Left hindlimb (tissue), 1 donor: ENCODE results near the gene ZNF581.

Experiments used
- DNase-seq: peaks from one replicate; pipeline ENCODE4 v3.0.0-alpha.2; 2018

Gene ZNF581

DNA sequence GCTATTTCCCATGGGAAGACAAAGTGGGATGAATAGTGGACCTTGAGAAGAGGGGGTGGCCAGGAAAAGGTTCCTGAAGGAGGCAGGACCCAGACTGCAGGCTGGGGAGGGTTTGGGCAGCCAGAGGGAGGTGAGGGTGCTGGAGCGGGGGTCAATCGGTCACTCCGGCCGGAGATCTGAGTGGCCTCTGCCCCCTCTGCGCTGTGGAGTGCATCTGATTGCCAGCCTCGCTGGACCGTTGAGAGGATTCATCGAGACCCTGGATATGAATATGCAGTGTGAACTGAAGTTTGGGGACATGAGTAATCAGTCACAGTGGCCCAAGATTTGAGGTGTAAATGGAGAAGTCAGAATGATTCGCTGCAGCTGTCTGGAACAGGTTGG is 8.1 kb upstream of the ZNF581 start:
- no peak for DNase-seq

DNA sequence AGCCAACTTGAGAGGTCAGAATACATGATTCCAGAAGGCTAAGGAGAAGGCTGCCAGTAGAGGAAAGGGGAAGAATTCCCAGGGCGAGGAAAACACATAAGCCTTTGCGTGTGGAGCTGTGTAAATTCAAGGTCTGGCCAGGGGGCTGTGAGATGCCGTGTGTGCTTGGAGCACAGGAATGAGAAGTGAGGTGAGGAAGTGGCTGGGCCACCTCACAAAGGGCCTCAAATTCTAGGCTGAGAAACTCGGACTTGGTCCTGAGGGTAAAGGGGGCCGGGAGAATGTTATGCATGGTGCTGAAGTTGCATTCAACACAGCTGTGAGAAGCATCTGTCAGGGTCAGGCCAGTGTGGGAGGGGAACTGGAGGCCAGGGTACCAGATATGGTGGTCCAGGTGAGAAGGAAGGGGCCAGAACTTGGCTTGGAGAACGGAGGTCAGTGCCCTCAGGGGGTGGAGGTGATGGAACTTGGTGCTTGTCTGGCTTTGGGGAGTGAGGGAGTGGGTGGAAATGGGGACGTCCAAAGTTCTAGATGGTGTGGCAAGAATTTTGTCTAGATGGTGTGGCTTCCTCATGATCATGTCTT is 7.5 kb upstream of the ZNF581 start:
- no peak for DNase-seq

DNA sequence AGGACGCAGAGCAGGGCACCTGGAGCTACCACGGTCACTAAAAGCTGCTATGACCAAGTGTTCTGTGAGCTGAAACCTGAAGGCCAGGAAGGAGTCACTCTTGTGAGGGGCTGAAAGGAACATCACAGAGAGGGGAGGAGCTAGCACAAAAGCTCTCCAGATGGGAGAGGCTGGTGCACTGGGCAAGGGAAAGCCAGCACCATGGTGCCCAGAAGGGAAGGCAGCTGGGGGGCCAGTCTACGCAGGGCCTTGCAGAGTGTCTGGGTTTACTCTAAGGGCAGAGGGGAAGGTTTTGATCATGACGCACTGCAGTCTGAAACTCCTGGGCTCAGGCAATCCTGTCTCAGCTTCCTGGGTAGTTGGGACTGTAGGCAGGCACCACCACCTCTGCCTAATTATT is 6.7 kb upstream of the ZNF581 start:
- DNase-seq: peak; percentile 15

DNA sequence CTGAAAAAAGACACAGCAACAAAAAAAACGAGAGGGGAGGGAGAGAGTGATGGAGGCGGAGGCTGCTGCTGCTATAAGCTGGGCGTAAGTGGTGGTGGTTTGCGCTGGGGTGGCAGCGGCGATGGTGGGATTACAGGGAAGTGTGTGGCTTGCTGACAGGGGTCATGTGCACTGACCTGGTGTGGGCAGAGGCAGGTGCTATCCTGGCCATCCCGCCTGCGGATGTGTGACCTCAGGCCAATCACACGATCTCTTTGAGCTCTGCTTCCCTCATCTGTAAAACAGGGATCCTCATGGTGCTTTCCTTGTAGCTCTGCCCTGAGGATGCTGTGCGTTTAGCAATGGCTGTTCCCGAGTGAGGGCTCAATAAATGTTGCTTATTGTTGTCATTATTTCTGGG is 5.9 kb upstream of the ZNF581 start:
- DNase-seq: no peak

DNA sequence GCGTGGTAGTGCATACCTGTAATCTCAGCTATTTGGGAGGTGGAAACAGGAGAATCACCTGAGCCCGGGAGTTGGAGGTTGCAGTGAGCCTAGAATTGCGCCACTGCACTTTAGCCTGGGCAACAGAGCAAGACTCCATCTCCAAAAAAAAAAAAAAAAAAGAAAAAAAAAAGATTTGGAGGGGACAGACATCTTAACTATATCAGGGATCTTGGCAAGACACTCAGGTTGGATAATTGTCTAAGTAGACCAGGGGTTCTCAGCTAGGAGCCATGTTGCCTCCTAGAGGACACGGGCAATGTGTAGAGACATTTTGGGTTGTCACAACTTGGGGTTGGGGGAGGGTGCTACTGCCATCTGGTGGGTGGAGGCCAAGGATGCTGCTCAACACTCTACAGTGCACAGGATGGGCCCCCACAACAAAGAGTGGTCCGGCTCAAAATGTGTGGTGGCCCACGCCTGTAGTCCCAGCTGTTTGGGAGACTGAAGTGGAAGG is 4.5 kb upstream of the ZNF581 start:
- no peak for DNase-seq

DNA sequence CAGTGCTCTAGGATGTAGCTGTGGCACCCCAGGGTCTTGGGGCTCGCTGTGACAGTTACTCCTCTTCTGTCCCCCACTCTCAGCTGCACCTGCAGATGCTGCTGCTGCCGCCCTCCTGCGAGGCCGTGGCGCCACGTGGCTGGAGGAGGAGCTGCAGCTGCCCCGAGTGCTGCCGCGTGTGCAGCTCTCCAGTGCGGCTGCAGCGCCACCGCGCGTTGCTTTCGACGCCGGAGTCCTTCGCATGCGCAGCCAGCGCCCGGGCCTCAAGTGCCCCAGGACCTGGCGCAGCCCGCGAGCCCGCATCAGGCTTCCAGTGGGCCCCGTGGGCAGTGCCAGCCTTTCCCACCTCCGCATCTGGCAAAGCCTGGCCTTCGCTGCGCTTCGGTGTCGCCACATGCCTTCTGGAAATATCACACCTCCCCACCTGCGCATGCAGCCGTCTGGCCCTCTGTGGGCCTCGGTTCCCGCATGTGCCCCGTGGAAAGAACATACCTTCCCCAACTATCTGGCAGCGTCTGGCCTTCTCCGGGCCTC is 3.3 kb upstream of the ZNF581 start:
- DNase-seq: peak; percentile 85

DNA sequence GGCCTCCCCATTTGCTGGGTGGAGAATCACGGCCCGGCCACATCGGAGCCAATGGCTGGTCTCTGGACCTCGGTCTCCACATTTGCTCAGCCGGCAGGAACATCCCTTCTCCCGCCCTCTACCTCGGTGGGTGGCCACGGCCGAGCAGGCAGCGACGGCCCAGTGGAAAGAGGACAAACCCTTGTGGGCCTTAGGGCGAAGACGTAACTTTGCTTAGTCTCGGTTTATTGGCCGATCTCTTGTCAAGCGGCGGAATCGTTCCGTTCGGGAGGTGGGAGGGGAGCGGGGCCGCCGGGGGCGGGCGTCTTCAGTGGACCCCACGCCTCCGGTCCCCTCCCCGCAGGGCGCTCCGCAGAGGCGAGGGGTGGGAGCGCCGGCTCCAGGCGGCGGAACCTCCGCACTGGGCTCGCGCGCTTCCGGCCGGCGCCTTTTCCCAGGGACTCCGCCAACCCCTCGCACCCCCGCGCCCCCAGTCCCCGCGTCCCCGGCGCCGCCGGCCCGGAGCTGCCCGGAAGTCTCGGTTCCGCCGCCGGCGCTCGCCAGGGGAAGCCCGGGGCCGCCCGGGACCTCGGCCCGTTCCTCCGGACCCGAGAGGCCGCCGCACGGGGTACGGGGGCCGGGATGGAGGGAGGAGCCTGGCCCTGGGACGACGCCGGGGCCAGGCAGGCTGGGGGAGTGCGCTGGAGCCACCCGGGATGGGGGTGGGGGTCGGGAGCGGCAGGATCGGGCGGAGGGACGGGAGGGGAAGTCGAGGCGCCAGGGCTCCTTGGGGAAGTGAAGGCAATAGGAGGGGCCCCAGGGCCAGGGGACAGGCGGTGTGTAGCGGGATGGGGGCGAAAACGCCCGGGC is 2.6 kb upstream of the ZNF581 start, which contains the start of gene ZNF580:
ZNF580 (plus strand) TSS at position 426 of the 849 bp plus-strand sequence. CDS start 1,507 bp downstream, outside the sequence.
- peak; percentile 89 for DNase-seq

DNA sequence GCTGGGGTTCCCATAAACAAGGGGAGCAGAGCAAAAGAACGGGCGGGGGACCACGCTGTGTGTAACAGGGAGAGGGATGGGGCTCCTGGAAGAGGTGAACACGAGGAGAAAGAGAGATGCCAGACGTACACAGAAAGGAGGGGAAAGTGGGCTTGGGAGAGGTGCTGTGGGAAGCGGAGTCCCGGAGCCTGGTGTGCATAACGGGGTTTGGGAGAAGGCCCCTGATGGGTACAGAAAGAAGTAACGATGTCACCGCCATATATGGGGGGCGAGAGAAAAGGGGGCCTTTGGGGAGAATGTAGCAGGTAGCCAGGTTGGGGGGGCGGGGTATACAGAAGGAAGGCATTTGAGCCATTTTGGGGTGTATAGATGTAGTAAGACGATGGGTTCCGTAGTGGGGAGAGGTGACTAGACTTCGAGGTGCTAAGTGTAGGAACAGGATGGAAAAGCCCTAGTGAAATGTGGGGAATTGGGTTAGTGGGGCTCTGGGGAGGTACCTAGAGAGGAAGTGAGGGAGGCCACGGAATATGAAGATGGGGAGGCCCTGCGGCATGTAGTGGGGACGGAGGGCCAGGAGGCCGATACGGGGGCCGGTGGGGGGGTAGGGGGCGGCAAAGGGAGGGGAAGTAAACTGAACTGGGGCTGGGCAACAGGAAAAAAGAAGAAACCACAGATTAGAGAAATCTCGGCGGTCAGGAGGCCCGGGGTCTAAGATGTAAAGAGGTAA is 1.9 kb upstream of the ZNF581 start:
- peak; percentile 56 for DNase-seq

DNA sequence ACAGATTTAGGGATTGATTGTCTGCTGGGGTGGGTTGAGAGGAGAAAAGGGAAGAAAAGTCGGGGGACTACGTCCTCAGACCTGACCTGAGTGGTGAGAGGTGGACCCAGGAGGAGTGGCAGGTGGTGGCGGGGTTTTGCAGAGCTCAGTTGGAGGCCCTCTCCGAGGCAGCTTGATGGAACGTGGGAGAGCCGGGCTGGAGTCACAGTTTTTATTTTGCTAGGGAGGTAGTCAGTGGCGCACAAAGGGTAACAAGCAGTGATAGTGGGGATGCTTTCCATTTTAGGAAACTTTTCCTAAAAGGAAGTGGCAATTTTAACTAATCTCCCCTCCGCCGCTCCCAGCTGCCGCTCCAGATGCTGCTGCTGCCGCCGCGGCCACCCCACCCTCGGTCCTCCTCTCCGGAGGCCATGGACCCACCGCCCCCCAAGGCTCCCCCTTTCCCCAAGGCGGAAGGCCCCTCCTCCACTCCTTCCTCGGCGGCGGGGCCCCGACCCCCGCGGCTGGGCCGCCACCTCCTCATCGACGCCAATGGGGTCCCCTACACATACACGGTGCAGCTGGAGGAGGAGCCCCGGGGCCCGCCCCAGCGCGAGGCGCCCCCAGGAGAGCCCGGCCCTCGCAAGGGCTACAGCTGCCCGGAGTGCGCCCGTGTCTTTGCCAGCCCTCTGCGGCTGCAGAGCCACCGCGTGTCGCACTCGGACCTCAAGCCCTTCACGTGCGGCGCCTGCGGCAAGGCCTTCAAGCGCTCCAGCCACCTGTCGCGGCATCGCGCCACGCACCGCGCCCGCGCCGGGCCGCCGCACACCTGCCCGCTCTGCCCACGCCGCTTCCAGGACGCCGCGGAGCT is 1.1 kb upstream of the ZNF581 start:
- no peak for DNase-seq

DNA sequence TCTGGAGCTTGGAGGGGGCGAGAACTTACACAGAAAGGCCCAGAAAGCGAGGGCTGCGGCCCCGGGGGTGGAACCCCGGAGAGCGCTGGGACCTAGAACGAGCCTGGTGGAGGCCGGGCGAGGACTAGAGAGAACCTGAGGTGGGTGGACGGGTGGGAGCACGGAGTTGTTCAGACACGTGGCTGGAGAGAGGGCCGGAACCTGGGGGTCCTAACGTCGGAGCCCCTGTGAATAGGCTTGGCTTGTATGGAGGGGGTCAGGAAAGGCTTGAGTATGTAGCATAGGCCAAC is 383 bp downstream of the ZNF581 start:
- no peak for DNase-seq

DNA sequence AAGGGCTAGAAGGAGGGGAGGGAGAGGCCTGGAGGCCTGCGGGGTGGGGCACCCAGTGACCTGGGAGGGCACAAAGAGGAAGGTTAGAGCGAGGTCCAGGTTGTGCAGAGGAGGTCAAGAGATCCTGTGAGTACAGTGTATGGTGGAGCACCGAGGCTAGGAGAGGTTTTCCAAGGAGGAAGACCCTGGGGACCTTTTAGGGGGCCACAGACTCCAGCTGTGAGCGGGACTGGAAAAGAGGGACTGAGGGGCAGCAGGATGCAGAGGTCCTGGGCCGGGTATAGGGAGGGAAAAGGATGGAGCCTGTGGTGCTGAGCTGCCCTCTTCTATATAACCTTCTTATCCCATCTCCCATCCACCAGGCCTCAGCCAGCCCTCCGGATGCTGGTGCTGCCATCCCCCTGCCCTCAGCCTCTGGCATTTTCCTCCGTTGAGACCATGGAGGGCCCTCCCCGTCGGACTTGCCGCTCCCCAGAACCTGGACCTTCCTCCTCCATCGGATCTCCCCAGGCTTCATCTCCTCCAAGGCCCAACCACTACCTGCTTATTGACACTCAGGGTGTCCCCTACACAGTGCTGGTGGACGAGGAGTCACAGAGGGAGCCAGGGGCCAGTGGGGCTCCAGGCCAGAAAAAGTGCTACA is 863 bp downstream of the ZNF581 start:
- DNase-seq: no peak

DNA sequence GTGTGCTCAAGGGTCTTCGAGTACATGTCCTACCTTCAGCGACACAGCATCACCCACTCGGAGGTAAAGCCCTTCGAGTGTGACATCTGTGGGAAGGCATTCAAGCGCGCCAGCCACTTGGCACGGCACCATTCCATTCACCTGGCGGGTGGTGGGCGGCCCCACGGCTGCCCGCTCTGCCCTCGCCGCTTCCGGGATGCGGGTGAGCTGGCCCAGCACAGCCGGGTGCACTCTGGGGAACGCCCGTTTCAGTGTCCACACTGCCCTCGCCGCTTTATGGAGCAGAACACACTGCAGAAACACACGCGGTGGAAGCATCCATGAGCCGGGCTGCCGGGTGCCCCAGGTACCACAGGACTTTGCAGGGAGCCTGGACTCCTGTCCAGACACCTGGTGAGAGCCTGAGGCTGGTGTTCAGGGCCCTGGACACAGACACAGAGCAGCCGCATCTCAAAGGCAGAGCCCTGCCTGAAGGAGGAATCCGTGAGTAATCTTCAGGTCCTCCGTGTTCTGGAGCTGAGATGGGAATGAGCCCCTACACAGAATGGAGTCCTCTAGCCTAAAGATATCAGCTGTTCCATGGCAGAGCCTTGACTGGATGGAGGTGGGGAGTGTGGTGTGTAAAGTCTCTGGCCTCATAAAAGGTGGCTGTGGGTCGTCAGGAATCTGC is 1.5 kb downstream of the ZNF581 start:
- no peak for DNase-seq

DNA sequence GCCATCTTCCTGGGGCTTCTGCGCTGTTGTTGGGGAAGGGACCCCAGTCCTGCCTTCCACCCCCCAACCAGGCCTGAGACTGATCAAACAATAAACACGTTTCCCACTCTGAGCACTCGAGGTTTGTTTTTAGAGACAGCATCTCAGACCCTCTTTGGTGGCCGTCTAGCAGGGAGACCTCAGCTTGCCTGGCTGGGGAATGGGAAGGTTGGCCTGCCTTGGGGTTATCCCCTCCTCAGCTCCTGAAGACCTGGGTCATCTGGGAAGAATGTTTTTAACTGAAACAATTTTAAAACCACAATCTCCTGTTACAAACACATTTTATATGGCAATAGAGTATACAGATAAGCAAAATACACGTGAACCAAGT is 2.0 kb downstream of the ZNF581 start:
- no peak for DNase-seq

DNA sequence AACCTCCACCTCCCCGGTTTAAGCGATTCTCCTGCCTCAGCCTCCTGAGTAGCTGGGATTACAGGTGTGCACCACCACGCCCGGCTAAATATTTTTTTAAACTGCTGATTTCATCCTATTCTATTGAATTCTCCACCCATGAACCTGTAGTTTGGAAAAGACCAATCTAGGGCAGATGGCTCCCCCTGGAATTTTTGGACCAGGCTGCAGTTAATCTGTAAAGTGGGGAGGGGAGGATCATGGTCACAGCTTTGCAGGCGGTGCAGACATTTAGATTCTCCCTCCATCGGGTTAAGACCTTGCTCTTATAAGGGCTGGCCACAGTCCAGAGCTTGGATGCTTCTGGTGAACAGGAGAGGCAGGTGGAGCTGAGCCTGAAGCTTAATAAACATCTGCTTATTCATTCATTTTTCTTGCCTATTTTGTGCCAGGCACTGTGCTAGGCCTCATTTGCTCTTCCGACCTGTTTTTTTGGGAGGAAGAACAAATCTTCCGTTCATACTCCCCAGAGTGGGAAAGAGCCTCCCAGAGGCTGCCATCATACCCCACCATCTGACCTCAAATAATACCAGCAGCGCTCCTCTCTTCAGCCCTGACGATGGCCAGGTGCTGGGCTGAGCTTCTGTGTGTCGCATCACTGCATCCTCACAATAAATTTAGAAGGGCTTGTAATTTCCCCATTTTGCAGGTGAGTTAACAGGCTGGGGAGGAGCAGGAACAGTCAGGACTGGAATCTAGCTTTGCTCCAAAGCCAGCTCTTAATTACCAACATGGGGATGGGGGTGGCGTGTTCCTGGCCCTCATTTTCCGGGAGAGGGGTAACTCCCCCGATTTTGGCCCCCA is 3.7 kb downstream of the ZNF581 start:
- no peak for DNase-seq

DNA sequence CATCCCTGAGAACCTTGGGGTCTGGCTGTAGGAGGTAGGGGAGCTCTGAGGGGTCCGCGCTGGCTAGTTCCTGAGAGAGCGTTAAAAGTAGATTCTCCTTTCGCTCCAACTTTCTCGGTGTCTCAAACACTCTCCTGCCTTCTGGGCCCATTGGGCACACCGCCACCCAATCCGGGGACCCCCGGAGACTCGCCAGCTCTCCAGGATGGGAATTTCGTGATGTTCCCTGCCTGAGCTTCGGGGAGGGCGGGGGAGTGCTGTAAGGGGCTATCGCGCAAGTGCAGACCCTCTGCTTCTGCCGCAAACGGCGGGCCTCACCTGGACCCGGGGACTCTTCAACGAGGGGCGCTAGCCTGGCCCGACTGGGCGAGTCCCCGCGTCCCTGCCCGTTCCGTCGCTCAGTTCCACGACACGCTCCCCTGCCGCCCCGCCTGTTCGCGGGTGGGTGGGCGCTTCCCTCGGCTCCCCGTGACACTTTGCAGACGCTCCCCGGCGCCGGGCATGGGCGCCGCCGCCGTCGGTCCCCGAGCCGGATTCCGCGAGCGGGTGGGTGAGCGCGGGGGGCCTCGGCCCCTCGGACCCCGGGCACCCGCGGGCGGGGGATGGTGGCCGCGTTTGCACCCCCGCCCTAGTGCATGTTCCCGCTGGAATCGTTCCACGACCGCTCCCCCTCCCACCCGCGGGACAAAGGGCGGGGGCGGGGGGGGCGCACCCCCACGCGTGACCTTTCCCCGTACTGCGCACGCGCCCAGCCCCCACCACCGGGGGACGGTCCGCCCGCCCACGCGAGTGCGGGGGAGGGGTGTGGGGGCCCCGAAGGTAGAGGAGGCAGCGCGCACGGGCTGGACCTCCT is 4.5 kb downstream of the ZNF581 start, which contains the start of gene CCDC106:
CCDC106 (plus strand) TSS at position 481 of the 853 bp plus-strand sequence. CDS start 835 bp downstream, outside the sequence.
- DNase-seq: peak; percentile 87

DNA sequence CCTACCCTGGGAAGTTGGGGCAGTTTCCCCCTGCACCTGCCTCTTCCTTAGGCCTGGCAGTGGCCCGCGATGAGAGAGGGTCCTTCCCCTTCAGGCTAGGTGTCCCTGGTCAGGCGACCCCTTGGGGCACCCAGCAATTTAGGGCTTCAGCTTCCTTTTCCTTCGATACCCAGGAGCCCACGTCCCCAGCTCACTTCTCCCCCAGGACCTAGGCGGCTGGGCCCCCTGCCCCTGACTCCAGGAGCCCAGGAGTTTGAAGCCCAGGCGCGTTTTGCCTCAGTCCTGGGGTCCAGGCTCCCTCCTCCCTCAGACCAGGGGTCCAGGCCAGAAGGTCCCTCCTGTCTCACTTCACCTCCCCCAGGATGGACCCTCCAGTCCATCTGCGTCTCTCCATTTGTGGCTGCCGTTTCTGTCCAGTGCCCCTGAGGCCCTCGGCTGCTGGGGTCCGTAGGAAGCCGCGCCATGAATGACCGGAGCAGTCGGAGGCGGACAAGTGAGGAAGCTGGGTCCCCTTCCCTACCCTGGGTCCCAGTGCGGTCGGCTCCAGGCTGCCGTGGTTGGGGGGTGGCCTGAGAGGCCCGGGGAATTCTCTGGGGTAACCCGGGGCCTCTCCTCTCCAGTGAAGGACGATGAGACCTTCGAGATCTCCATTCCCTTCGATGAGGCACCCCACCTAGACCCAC is 5.3 kb downstream of the ZNF581 start:
- DNase-seq: no peak

DNA sequence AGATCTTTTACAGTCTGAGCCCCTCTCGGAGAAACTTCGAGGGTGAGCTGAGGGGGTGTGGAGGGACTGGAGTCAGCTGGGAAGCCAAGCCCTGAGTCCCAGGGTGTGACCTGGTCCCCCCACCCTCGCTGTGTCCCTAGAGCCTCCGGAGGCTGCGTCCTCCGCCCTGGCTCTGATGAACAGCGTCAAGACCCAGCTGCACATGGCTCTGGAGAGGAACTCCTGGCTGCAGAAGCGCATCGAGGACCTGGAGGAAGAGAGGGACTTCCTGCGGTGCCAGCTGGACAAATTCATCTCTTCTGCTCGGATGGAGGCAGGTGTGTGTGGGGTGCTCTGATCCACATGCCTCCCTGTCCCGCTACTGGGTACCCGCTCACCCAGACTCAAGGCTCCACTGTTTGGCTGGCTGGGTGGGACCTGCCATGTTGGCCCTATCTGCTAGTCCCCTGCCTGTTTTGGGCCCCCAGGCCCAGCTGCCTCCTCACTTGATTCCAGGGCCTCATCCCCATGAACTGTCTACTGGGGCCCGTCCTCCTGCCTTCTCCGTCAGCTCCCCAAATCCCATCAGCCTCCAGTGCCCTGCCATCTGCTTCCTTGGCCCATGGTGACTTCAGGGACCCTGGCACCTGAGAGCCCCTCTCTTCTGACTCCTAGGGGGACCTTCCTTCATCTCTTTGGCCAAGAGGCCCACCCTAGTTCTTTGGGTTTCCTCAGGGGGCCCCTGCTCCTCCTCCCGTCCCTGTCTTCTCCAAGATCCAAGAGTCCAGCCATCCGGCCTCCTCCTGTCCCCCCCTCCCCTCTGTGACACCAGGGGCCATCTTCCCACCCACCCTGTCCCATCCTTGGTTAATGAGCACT is 6.0 kb downstream of the ZNF581 start:
- no peak for DNase-seq

DNA sequence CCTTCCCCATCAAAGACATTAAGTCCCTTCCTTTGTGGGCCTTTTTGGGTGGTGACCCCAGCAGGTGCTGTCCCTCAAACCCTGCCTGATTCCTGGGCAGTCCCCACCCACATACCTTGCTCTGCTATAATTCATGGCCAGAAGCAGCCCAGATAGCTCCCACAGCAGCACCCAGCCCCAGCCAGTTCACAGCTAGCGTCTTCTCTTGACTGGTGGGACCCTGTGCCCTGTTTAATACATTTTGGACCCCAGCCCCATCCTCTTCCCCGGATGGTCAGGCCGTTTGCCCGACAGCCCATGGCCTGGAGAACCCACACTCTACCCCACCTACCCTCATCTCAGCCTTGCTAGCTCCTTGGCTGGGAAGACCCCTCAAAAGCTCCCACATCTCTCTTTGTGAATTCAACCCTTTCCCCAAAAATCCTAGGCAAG is 6.7 kb downstream of the ZNF581 start:
- DNase-seq: no peak
